Fibroblast of gingiva (primary cell): ENCODE data around the gene TRIM45.

Source experiments
- DNase-seq: peaks from one replicate; pipeline ENCODE4 v3.0.0-alpha.2; 2011; ENCODE audit warnings: low read depth

TRIM45 gene

DNA sequence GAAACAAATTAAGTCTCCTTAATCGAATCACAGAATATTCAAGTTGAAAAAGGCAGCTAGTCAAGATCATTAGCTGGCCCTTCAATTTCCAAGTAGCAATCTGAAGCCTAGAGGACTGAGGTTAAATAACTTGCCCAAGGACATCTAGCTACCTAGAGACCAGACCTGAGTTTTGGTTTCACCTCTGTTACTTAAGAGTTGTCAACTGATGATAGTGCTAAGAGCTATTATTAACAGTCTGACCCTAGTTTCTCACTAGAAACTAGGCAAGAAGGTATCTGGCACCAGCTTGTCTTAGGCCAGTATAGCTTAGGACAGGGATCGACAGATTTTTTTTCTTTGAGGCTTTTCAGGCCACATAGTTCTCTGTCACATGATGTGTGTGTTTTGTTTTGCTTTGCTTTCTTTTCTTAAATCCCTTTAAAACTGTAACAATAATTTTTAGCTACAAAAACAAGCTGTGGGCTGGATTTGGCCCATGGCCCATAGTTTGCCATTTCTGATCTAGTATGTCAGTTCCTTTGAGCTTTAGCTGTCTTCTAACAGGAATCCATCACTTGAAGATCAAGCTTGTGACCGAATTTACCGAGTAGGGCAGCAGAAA lies 23.2 kb downstream of the TRIM45 start:
- no peak for DNase-seq

DNA sequence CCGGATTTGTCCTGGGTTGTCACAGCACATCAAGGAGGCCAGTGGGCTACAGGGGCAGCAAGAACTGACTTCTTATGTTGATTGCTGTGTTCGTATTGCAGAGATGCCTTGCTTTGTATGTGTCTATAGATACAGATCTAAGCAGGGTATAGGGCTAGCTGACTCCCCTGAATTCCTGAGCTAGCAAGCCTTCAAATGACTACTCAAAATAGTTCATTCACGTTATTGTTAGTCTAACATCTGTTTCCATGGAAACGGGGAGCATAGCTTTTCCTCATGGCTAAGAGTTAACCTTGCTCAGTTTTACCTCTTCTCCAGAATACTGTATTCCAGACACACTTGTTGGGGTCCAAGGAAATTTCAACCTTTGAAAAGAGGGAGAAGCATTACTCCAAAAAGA lies 24.1 kb downstream of the TRIM45 start:
- DNase-seq, result peak; percentile 13

DNA sequence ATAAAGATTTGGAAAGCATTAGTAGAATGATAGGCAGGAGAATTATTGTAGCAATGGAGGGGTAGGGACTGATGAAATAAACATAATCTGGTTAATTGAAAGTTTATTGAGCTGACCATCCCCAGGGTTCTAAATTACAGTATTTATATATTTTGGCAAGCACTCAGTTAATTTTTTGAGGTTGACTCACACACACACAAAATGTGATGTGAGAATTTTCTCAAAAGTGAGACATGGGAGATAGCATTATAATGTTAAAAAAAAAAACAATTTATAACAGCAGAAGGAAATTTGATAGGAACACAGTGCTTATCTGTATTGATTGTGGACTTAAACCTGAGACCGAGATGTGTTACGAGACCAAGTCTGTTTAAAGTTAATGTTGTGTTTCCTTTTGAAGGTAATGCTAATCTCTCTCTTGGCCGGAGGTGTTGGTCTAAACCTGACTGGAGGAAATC lies 24.6 kb downstream of the TRIM45 start:
- peak; percentile 48 for DNase-seq

- DNase-seq, result peak; percentile 39
Observed at GRCh38 chr1:117094841-117095604, 26.5 kb downstream of the TRIM45 start.

DNA sequence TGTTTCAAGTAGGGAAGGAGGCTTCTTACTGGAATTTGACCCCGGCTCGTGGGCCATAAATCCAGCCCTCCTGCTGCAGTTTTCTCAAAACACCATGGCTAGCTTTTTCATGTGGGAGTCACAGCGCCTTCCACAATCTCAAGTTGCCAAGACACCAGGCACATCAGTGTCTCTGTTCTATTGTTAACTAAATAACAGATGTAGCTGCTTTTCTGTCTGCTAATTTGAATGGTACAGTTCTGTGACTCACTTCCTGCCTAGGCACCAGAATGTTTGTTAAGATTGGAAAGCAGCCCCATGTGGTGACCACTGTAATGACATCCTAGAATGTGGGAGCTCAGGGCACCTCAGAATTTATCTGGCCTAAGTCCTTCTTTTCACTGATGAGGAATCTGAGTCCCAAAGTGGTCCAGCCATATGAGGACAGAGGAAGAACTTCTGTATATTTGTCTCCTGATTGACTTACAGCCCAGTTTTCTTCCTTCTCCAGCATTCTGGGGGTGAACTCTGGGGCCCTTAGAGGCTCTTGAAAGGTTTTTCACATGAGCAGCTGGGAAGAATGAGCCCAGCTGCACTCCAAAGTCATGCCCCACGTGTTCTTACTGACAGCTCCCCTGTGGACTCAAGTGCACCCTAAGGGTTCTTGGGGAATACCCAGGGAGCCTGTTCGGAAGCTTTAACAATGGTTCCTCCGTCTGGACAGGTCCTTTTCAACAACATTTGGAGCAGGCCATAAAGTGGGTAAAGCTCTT lies 27.5 kb downstream of the TRIM45 start:
- peak; percentile 38 for DNase-seq

GRCh38 chr1:117093091-117093534 lies 28.4 kb downstream of the TRIM45 start:
- DNase-seq, result peak; percentile 97

- no peak for DNase-seq
Observed at GRCh38 chr1:117092594-117092993, 29.0 kb downstream of the TRIM45 start.

GRCh38 chr1:117089996-117090395 lies 31.6 kb downstream of the TRIM45 start:
- DNase-seq, result no peak

- DNase-seq, result no peak
Observed at GRCh38 chr1:117087686-117088085, 33.9 kb downstream of the TRIM45 start.

DNA sequence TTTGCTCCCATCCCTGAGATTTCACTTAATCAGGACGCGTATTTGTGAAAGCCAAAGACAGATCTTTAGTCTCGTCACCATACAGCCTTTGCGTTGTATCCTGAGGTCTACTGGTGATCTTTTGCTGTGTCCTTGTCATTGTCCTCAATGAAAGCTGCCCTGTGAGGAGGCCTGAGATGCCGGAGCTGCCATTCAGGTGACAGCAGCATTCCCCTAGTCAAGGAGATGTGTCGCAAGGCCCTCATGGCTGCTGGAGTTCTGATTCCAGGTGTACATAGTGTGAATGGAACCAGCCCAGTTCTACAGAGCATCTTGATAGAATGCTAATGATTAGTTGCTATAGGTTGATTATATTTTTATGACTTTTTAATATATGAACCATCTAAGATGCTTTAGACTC lies 37.3 kb downstream of the TRIM45 start:
- DNase-seq, result no peak

GRCh38 chr1:117079737-117080136 lies 41.8 kb downstream of the TRIM45 start:
- no peak for DNase-seq

- DNase-seq, result peak; percentile 53
Observed at GRCh38 chr1:117077267-117077666, 44.3 kb downstream of the TRIM45 start.

DNA sequence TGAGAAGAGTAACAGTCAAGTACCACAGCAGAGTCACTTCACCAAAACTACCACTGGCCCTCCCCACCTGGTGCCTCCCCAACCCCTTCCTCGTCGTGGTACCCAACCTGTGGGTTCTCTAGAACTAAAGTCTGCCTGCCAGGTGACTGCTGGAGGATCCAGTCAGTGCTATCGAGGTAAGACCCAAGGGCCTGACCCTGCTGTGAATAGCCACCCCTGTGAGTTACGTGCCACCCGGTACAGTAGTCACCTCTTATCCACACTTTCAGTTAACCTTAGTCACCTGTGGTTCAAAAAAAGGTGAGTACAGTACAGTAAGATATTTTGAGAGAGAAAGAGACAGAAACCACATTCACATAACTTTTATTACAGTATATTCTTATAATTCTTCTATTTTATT lies 44.9 kb downstream of the TRIM45 start:
- no peak for DNase-seq

- peak; percentile 53 for DNase-seq
Observed at GRCh38 chr1:117070124-117070523, 51.4 kb downstream of the TRIM45 start.

DNA sequence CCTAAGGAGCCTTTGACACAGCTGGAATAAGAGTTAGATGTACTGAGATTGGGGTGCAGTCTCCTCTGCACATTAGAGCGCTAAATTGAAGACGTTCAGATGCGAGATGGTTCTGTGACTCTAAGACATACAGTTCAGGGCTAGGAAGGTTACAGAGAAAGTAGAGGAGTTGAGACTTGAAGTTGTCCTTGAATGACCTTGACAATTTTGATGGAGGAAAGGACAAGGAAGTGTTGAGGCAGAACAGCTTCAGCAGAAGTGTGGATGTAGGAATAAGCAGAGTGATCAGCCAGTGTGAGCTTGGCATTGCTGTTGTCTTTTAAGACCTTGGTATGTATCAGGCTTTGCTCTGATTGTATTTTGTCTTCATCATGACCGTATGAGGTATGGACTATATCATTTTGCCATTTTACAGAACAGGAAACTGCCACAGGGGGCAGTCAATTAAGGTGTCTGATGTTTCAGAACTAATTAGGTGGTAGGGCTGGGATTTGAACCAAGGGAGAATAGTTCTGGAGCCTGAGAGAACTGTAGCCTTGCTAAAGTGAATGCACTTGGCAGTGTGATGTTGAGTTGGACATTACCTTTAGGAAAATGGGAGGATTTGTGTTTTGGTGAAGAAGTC lies 52.2 kb downstream of the TRIM45 start:
- no peak for DNase-seq

DNA sequence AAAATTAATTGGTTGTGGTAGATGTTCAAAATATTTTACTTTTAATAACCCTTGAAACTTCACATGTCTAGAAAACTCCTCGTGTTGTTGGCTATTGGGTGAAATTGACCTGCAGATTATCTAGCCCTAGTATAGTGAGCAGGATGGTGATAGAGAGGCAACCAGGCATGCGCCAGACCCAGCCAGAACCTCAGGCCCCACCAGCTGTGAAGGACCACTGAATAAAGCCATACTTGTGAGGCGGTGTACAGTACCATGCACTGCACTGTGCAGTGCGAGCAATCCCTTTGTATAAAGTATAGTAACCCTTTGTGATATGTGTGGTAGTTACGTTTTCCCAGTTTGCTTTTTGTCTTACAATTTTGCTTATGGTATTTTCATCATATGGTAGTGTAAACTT lies 53.0 kb downstream of the TRIM45 start:
- no peak for DNase-seq

DNA sequence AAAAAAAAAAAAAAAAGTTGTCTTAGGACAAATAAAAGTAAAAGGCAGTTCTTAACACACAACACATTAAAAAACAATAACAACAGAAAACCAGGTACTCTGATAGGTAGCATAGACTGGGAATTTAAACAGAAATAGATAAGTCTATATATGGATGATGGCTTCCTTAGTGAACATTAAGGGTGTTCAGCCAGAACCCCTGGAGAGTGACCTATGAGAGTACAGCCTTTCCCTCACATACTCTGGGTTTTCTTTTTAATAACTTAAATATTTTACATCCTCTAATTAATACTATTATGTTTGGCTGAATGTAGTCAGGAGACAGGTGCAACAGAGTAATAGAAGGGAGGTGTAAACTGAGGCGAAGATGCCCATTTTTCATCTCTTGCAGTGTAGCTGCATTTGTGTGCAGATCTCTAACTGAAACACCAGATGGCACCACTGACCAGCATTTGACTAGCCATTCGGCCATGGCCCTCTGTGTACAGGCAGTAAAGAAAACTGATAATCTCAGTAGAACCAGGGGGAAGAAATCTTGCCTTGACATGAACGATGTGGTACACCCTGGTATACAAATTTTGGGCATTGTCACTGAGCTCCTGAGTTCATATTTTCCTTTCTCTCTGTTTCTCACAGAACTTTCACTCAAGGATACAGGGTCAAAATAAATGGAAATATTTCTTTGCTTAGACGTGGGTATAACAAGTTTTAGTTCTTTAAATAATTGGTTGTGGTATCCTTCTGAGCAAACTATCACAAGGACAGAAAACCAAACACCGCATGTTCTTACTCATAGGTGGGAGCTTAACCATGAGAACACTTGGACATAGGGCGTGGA lies 53.8 kb downstream of the TRIM45 start:
- peak; percentile 50 for DNase-seq

DNA sequence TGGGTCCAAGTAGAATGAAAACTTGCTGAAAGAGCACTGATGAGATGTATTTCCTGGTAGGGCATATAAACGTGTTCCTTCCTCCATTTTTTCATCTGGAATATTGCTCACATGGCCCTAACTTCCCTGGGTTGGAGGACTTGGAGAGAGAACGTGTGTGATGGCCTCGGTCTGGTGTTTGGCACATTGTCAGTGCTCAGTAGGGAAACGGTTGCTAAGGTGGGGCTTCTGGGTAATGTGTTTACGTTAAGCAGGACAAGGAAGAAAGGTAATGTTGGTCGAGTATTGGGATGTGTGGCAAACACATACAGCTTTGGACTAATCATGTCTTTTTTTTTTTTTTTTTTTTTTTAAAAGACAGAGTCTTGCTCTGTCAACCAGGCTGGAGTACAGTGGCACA lies 55.2 kb downstream of the TRIM45 start:
- DNase-seq, result no peak

DNA sequence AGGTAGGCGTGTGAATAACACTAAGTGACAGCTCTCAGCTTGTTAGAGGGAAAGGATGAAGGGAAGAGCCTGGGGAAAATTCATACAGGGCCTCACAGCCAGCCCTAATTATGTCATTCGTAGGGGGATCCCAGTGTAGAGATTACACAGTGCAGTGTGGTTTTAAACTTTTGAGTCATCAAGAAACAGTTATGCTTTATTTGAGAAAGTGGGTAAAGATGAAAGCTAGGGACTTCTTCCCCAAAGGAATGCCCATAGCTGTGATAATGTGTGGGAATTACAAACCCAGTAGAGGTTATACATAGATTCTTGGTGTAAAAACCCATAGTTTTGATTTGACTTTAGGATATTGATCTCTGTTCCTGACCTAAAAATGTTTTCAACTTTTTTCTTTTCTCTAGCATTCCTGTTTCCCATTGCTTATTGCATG lies 59.5 kb downstream of the TRIM45 start:
- DNase-seq, result no peak
